GM12878 (cell line): Measurements from ENCODE around the gene ANO7. TPM values are rescaled to one million over a fixed set of nuclear protein-coding genes. Genes with fewer than 3 reads are reported as not detected.
A peak's percentile ranks its signal among the peaks of the same experiment; 100 is the strongest.

ENCODE experiments used
- ATAC-seq: fragments of 200-7000 bp; cut with Tn5 transposase; 3 replicates; pipeline ENCODE4 v1.9.1; 2020; ENCODE audit warnings: mild to moderate bottlenecking, moderate library complexity
- BruUV-seq: library from RNA; stranded (reverse); fragments of 400-500 nt; replicated peaks from 2 replicates; lab custom pipeline; 2021; lab: Mats Ljungman, UMichigan
- CTCF ChIA-PET: fragments of 300-600 bp; sonication (Branson Sonifier 250); formaldehyde crosslinking; extraction: SDS; loops from one replicate; lab custom pipeline; 2021; ENCODE audit warnings: inconsistent platforms; lab: Yijun Ruan, JAX
- POLR2A ChIA-PET: fragments of 350-600 bp; formaldehyde crosslinking; extraction: SDS; loops from one replicate; lab custom pipeline; 2021; ENCODE audit warnings: inconsistent platforms; lab: Charles Lee
- RAD21 ChIA-PET: fragments of 300-600 bp; sonication (Branson Sonifier 250); formaldehyde crosslinking; loops from one replicate; lab custom pipeline; 2023; ENCODE audit warnings: antibody characterized with exemption; ENCODE audit not compliant: unreplicated experiment; lab: Charles Lee
- SMC1A ChIA-PET: fragments of 300-600 bp; sonication (Branson Sonifier 250); formaldehyde crosslinking; loops from one replicate; lab custom pipeline; 2023; ENCODE audit not compliant: unreplicated experiment, uncharacterized antibody; lab: Charles Lee
- DNase-seq: peaks from one replicate; pipeline ENCODE4 v3.0.0-alpha.2; 2011; ENCODE audit warnings: low read depth, low spot score
- FAIRE-seq: peaks from 3 replicates; lab custom pipeline; 2011; peaks lifted over from hg19 to GRCh38; lab: Jason Lieb, UNC
- H2AFZ ChIP-seq: 2 replicates; pipeline ENCODE4 v1.6.0; 2011; ENCODE audit warnings: low read depth, low read length, control low read depth; ENCODE audit not compliant: control insufficient read depth
- H3K27ac ChIP-seq: 2 replicates; pipeline ENCODE4 v1.5.1; 2011; ENCODE audit warnings: control low read depth; ENCODE audit not compliant: control insufficient read depth, insufficient read depth
- H3K27me3 ChIP-seq, 2 experiments: replicated peaks in 1 of 2; 2 replicates each; pipeline versions ENCODE4 v1.6.0 to v1.6.1; 2011; ENCODE audit warnings: low read length in 1 of 2; ENCODE audit not compliant: control insufficient read depth in 2 of 2, insufficient read depth in 2 of 2
- H3K36me3 ChIP-seq, 2 experiments: 2 replicates each; pipeline ENCODE4 v1.5.1; 2011; ENCODE audit warnings: low read length in 1 of 2; ENCODE audit not compliant: control insufficient read depth in 2 of 2, insufficient read depth in 2 of 2
- H3K4me1 ChIP-seq: 2 replicates; pipeline ENCODE4 v1.6.1; 2011; ENCODE audit warnings: mild to moderate bottlenecking, low read length, moderate library complexity, mixed read lengths; ENCODE audit not compliant: control insufficient read depth, insufficient read depth
- H3K4me2 ChIP-seq: 2 replicates; pipeline ENCODE4 v1.6.0; 2011; ENCODE audit warnings: control low read depth; ENCODE audit not compliant: control insufficient read depth, insufficient read depth
- H3K4me3 ChIP-seq: fragments of 200-600 bp; sonication (generic); 2 replicates; pipeline ENCODE4 v1.5.1; 2016
- H3K79me2 ChIP-seq: 2 replicates; pipeline ENCODE4 v1.6.0; 2011; ENCODE audit warnings: low read length; ENCODE audit not compliant: control insufficient read depth, insufficient read depth
- H3K9ac ChIP-seq: 2 replicates; pipeline ENCODE4 v1.8.0; 2011; ENCODE audit warnings: low read length, control low read depth, mixed read lengths; ENCODE audit not compliant: control insufficient read depth, insufficient read depth
- H3K9me3 ChIP-seq: replicated peaks from 3 replicates; pipeline ENCODE4 v1.5.1; 2011; ENCODE audit warnings: mild to moderate bottlenecking, low read length; ENCODE audit not compliant: control insufficient read depth, insufficient read depth
- H4K20me1 ChIP-seq: 2 replicates; pipeline ENCODE4 v1.6.0; 2011; ENCODE audit not compliant: control insufficient read depth, insufficient read depth
- ATF7 ChIP-seq: fragments of 450-650 bp; IDR thresholded peaks from 2 replicates; pipeline ENCODE4 v1.6.1; 2016; ENCODE audit warnings: low read depth, mild to moderate bottlenecking
- BHLHE40 ChIP-seq, 2 experiments: fragments of 450-650 bp in 1 of 2; IDR thresholded peaks; 2 replicates each; pipeline ENCODE4 v1.6.1; 2011 to 2017; ENCODE audit warnings: low read depth in 2 of 2, borderline replicate concordance in 1 of 2, improper control_type of control experiment in 1 of 2, low read length in 1 of 2, mild to moderate bottlenecking in 1 of 2
- CHD2 ChIP-seq: IDR thresholded peaks from 2 replicates; pipeline ENCODE4 v1.6.1; 2011; ENCODE audit warnings: low read depth, low read length, improper control_type of control experiment, borderline replicate concordance
- EED ChIP-seq: sonication (generic); IDR thresholded peaks from 2 replicates; pipeline ENCODE4 v1.6.1; 2016; ENCODE audit warnings: antibody characterized with exemption, low read depth
- GATAD2B ChIP-seq: fragments of 450-650 bp; conservative IDR thresholded peaks from 2 replicates; pipeline ENCODE4 v1.6.1; 2017; ENCODE audit warnings: low read depth, mild to moderate bottlenecking, moderate library complexity
- RAD21 ChIP-seq: IDR thresholded peaks from 2 replicates; pipeline ENCODE4 v1.6.1; 2011; ENCODE audit warnings: mild to moderate bottlenecking, low read depth, low read length, moderate library complexity; ENCODE audit not compliant: insufficient read depth
- RUNX3 ChIP-seq: IDR thresholded peaks from 2 replicates; pipeline ENCODE4 v1.6.1; 2012; ENCODE audit warnings: low read length, inconsistent platforms
- SMC3 ChIP-seq: IDR thresholded peaks from 2 replicates; pipeline ENCODE4 v1.6.1; 2011; ENCODE audit warnings: low read length, improper control_type of control experiment, borderline replicate concordance
- SUPT20H ChIP-seq: IDR thresholded peaks from 2 replicates; pipeline ENCODE4 v1.6.1; 2011; ENCODE audit warnings: low read depth, mild to moderate bottlenecking, low read length, moderate library complexity, borderline replicate concordance; ENCODE audit not compliant: control insufficient read depth
- WGBS: methylation state at CpG from one replicate; pipeline ENCODE4 v1.1.6; 2016; ENCODE audit warnings: low lambda C conversion rate; ENCODE audit not compliant: insufficient replicate concordance, insufficient coverage; ENCODE audit errors: missing lambda C conversion rate; 5-methylcytosine and 5-hydroxymethylcytosine counted together
- in situ Hi-C: fragments of 300-500 bp; cut with MboI; formaldehyde crosslinking; loops from 9 replicates; pipeline ENCODE4 v1.14.3; 2018; ENCODE audit warnings: mixed read lengths
- intact Hi-C: fragments of 100-400 bp; cut with micrococcal nuclease; formaldehyde crosslinking; loops from one replicate; pipeline ENCODE4 v1.14.2; 2022; ENCODE audit not compliant: unreplicated experiment
- polyA plus RNA-seq, 11 experiments: library from polyadenylated mRNA; depleted of rRNA in 4 of 11; unstranded in 6 of 11; stranded (reverse) in 5 of 11; fragments of >200 nt; fragmentation: Nextera tagmentation in 4 of 11; fragmentation: Illumina TruSeq in 1 of 11; extraction: Ambion mirVana in 4 of 11; extraction: Trizol in 1 of 11; gene quantifications; 1 replicate in 1 of 11; 2 replicates in 10 of 11; pipeline versions ENCODE4 v1.2.1 to v1.2.3, GENCODE V29; 2011 to 2016; ENCODE audit warnings: inconsistent platforms in 2 of 11, missing spikeins in 2 of 11, low read depth in 1 of 11
- total RNA-seq, 4 experiments: library from RNA; depleted of rRNA in 3 of 4; stranded (reverse); fragments of >200 nt in 3 of 4; fragmentation: Illumina TruSeq in 1 of 4; extraction: Trizol in 1 of 4; gene quantifications; 2 replicates each; pipeline versions ENCODE4 v1.2.1 to v1.2.3, GENCODE V29; 2013 to 2021
- TF ChIP-seq, protein P1 (sequence below): IDR thresholded peaks from 2 replicates; pipeline ENCODE4 v1.6.1; 2011; ENCODE audit warnings: borderline replicate concordance, low read depth, mild to moderate bottlenecking, moderate library complexity, mixed read lengths, low read length; ENCODE audit not compliant: insufficient read depth; ENCODE audit errors: extremely low read length
- TF ChIP-seq, protein P2 (sequence below): fragments of 450-650 bp; IDR thresholded peaks from 2 replicates; pipeline ENCODE4 v1.6.1; 2017; ENCODE audit warnings: mild to moderate bottlenecking, moderate library complexity
- TF ChIP-seq, protein P3 (sequence below): IDR thresholded peaks from 2 replicates; pipeline ENCODE4 v1.6.1; 2011; ENCODE audit warnings: low read depth, mild to moderate bottlenecking, low read length, moderate library complexity, borderline replicate concordance; ENCODE audit errors: extremely low read depth

Gene ANO7
- total and polyA plus RNA-seq, 10 of the 15 experiments (the other 5 are each of a cell fraction or from before 2014, with no cell fraction given): 0.08 to 1.4 (median 0.44) TPM

DNA sequence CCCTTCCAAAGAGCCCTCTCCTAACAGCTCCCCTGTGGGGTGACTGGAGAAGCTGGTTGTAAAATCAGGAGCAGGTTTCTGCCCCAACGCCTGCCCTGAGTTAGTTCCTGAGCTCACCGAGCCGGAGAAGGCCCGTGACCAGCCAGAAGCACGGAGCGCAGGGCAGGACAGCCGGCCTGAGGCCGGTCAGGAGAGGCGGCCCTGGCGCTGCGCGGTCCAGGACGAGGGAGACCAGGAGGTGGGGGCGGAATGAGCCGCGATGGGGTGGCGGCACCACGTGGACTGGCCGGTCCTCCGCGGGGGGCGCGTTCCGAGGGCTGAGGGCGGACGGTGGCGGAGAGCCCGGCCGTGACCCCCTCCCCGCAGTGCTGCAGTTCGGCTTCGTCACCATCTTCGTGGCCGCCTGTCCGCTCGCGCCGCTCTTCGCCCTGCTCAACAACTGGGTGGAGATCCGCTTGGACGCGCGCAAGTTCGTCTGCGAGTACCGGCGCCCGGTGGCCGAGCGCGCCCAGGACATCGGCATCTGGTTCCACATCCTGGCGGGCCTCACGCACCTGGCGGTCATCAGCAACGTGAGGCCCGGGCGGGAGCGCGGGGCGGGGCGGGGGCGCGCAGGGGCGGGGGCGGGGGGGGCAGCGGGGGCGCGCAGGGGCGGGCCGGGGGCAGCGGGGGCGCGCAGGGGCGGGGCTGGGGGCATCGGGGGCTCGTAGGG, 29.0 kb downstream of the ANO7 start (continued):
- TF ChIP-seq, protein P1, sequence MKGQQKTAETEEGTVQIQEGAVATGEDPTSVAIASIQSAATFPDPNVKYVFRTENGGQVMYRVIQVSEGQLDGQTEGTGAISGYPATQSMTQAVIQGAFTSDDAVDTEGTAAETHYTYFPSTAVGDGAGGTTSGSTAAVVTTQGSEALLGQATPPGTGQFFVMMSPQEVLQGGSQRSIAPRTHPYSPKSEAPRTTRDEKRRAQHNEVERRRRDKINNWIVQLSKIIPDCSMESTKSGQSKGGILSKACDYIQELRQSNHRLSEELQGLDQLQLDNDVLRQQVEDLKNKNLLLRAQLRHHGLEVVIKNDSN: peak; percentile 36
- peak; percentile 50; the same call in 1 of the 2 replicates for TF ChIP-seq GATAD2B

DNA sequence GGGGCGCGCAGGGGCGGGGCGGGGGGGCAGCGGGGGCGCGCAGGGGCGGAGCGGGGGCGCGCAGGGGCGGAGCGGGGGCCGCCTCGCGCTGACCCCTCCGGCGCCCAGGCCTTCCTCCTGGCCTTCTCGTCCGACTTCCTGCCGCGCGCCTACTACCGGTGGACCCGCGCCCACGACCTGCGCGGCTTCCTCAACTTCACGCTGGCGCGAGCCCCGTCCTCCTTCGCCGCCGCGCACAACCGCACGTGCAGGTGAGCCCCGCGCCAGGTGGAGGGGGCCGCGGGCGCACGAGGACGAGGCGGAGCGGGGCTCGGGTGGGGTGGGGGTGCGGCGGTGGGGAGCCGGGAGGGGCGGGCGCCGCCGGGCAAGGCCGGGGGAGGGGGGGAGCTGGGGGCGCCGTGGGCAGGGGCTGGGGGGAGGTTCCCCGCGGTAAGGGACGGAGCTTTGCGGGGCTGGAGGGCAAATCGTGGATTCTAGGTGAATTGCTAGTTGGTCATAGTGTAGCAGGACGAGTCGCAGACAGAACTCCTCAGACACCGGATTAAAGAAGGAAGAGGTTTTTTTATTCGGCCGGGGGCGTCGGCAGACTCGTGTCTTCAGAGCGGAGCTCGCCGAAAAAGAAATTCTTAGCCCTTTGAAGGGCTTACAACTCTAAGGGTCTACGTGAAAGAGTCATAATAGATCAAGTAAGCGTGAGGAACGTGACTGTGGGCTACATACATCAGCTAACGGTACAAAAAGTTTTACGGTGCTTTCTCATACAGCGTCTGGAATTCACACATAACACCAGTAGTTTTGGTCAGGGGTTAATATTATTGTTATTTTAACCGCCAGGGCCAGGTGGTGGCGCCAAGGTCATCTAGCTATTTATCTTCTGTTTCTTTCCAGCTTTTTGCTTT, 29.9 kb downstream of the ANO7 start:
- Histone ChIP-seq H2AFZ (peak overlapping the region; percentile 53), H4K20me1 (no peaks in the 10 kb centered on the region), H3K27me3 (no peaks in the 10 kb centered on the region), H3K4me2 (peak overlapping the region; percentile 53), H3K79me2 (no peaks in the 10 kb centered on the region), H3K9ac (0 out of 2 replicates have a peak overlapping the region, but pooled peaks have one; percentile 26), H3K27ac (no peak overlapping the region), H3K9me3 (no peaks in the 10 kb centered on the region), H3K4me1 (no peaks in the 10 kb centered on the region), H3K36me3 (no peaks in the 10 kb centered on the region), H3K4me3 (peak overlapping the region; percentile 75)
- intact Hi-C loops: loop anchor here (5.0 to 10.0 kb wide), 2 partner anchors 141 to 364 kb away; no protein-coding TSS in a partner anchor
- ChIA-PET CTCF (interaction anchor here (0.7 to 2.1 kb wide), 16 partner anchors 43 to 446 kb away, joined by 3 to 27 read pairs (median 4); no protein-coding TSS in a partner anchor), RAD21 (interaction anchor here (0.7 to 2.1 kb wide), 14 partner anchors 68 to 468 kb away, joined by 3 to 23 read pairs (median 4); partner anchors contain the start of genes DTYMK, MTERF4, PASK and PPP1R7), POLR2A (no interaction called here), SMC1A (interaction anchor here (0.9 to 1.9 kb wide), 14 partner anchors 10 to 514 kb away, joined by 3 to 9 read pairs (median 4); no protein-coding TSS in a partner anchor)
- peak; percentile 17 for DNase-seq
- ATAC-seq: peak; percentile 39
- BruUV-seq: TSS peak; percentile 70
- WGBS: 3% methylated on average over 31 of the region's 83 CpGs
- in situ Hi-C loops: loop anchor here (5.0 kb wide), 1 partner anchor 141 kb away; no protein-coding TSS in a partner anchor
- FAIRE-seq: no peak
- TF ChIP-seq SUPT20H (no peak), EED (no peak), BHLHE40 (IDR thresholded peaks at IDR 0.05; ENCODE audit: borderline replicate concordance in 1 of 2, low read depth in 2 of 2, low read length in 1 of 2) (peak; percentile 74 to 94; a peak in 3 of 4 replicates), ATF7 (0 out of 2 replicates have a peak, but pooled peaks have one; percentile 10), RAD21 (peak; percentile 39; the same call in 1 of the 2 replicates), RUNX3 (0 out of 2 replicates have a peak, but pooled peaks have one; percentile 26), CHD2 (no peak), SMC3 (peak; percentile 15; the same call in 1 of the 2 replicates)
- TF ChIP-seq, protein P2, sequence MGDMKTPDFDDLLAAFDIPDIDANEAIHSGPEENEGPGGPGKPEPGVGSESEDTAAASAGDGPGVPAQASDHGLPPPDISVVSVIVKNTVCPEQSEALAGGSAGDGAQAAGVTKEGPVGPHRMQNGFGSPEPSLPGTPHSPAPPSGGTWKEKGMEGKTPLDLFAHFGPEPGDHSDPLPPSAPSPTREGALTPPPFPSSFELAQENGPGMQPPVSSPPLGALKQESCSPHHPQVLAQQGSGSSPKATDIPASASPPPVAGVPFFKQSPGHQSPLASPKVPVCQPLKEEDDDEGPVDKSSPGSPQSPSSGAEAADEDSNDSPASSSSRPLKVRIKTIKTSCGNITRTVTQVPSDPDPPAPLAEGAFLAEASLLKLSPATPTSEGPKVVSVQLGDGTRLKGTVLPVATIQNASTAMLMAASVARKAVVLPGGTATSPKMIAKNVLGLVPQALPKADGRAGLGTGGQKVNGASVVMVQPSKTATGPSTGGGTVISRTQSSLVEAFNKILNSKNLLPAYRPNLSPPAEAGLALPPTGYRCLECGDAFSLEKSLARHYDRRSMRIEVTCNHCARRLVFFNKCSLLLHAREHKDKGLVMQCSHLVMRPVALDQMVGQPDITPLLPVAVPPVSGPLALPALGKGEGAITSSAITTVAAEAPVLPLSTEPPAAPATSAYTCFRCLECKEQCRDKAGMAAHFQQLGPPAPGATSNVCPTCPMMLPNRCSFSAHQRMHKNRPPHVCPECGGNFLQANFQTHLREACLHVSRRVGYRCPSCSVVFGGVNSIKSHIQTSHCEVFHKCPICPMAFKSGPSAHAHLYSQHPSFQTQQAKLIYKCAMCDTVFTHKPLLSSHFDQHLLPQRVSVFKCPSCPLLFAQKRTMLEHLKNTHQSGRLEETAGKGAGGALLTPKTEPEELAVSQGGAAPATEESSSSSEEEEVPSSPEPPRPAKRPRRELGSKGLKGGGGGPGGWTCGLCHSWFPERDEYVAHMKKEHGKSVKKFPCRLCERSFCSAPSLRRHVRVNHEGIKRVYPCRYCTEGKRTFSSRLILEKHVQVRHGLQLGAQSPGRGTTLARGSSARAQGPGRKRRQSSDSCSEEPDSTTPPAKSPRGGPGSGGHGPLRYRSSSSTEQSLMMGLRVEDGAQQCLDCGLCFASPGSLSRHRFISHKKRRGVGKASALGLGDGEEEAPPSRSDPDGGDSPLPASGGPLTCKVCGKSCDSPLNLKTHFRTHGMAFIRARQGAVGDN: 0 out of 2 replicates have a peak, but pooled peaks have one; percentile 32
- TF ChIP-seq, protein P3, sequence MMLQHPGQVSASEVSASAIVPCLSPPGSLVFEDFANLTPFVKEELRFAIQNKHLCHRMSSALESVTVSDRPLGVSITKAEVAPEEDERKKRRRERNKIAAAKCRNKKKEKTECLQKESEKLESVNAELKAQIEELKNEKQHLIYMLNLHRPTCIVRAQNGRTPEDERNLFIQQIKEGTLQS: no peak
